Activated CD4-positive, CD25-positive, alpha-beta regulatory T cell treated with anti-CD3 and anti-CD28 coated beads, Interleukin-2, amount 50 U/mL, for 16 hours (primary cell): ENCODE results near the gene S100A16.
"Not testable (repeated sequence)": the region's sequence is repeated elsewhere in the genome, so short reads cannot be mapped to it uniquely, and the experiment has no call there.

Experiments
- DNase-seq: peaks from one replicate; pipeline ENCODE4 v3.0.0-alpha.2; 2020; ENCODE audit warnings: low read depth, low spot score

S100A16 gene

DNA sequence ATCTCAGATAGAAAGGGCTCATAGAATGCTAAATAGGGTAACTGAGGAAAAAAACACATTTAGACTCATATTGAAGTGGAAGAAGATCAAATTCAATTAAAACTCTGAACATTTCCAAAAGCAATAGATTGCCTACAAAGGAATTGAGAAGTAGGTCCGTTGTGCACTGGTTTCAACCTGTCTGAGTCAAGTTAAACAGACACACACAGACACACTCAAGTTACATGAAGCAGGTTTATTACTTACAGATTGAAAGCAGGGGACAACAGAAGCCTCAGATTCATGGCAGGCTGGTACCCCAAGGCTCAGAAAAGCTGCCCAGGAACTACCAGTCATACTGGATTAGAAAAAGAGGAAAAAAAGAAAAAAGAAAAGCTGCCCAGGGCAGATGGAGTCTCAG lies 26.6 kb downstream of the S100A16 start:
- DNase-seq, result no peak

DNA sequence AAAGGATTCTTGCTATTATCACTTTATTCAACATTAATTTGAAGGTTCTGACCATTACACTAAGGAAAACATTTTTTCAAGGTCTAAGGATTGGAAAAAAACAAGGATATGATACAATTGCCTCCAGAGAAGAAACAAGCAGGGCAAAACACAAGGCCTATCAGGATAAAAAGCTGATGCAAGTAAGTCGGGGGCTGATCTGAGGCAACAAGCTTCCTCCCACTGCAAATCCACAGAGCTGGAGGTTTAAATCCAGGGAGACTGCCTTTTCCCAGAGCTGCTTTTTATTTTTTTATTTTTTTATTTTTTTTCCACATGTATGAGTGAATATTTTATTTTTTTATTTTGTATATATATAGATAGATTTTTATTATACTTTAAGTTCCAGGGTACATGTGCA lies 27.9 kb downstream of the S100A16 start:
- DNase-seq, result no peak

DNA sequence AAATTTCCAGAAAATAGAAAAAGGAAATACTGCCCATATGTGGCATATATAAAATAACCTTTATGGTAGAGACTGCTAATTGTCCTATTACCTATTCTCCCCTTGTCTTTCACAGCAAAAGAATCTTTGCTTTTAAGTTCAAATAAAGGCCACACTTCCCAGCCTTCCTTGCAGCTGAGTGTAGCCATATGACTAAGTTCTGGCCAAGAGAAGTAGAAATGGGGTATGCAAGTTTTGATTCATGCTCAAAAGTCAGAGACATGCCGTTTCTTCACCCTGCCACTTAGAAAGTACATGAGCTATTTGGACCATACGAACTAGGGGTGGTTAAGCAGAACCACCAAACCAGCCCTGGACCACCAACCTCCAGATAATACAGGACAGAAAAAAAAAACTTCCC lies 29.0 kb downstream of the S100A16 start:
- no peak for DNase-seq

DNA sequence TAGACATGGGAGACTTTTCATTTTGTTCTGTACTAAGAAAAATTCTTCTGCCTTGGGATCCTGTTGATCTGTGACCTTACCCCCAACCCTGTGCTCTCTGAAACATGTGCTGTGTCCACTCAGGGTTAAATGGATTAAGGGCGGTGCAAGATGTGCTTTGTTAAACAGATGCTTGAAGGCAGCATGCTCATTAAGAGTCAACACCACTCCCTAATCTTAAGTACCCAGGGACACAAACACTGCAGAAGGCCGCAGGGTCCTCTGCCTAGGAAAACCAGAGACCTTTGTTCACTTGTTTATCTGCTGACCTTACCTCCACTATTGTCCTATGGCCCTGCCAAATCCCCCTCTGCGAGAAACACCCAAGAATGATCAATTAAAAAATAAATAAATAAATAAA lies 29.4 kb downstream of the S100A16 start:
- DNase-seq, result not testable (repeated sequence)

DNA sequence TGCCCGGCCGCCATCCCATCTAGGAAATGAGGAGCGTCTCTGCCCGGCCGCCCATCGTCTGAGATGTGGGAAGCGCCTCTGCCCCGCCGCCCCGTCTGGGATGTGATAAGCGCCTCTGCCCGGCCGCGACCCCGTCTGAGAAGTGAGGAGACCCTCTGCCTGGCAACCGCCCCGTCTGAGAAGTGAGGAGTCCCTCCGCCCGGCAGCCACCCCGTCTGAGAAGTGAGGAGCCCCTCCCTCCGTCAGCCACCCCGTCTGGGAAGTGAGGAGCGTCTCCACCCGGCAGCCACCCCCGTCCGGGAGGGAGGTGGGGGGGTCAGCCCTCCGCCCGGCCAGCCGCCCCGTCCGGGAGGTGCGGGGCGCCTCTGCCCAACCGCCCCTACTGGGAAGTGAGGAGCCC lies 30.1 kb downstream of the S100A16 start:
- not testable (repeated sequence) for DNase-seq

DNA sequence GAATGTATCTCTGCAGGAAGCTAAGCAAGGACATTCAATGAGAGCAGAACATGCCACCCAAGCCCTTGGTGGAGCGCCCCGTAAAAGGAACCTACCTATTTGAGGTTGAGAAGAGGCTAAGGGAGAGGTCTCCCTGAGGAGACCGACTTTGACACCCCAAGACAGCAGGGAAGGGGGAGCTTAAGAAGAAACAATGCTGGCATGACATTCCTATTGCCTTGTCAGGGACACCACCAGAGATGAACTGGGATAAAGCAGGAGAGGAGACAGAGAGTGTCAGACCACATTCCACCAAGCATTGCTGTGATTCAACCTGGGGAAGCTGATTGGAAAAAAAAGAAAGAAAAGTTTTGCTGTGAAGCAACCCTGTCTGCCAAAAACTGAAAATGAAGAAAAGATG lies 34.0 kb downstream of the S100A16 start:
- no peak for DNase-seq

DNA sequence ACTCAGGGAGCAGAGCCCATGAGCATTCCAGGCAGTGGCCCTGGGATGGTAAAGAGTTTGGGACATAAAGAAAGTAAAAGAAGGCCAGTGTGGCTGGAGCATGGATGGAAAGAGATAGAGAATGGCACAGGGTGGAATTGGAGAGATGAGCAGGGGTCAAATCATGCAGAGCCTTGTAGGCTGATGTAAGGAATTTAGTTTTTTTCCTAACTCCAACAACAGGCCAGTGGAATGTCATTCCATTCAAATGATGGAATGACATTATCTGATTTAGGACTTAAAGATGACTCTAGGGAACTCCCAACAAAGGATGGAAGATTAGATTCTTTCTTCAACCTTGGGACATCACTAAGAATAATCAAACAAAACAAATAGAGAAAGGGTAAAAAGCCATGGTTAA lies 34.4 kb downstream of the S100A16 start:
- no peak for DNase-seq

DNA sequence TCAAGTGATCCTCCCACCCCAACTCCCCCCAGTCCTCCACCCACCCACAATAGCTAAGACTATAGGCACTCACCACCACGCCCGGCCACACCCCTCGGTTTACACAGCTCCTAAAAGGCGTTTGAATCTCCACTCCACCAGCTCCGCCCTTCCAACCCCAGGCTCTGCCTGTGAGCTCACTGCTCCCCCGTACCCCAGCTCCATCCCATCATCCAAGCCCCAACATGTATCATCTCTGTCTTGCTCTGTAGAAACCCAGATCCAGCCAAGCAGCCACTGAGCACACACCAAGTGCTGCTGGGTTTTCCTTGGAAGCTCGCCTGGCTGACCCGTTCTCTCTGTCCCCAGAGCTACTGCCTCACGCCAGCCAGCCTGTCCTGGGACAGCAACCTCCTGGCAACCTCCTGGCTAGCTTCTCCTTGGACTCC lies 35.3 kb downstream of the S100A16 start:
- DNase-seq, result no peak

DNA sequence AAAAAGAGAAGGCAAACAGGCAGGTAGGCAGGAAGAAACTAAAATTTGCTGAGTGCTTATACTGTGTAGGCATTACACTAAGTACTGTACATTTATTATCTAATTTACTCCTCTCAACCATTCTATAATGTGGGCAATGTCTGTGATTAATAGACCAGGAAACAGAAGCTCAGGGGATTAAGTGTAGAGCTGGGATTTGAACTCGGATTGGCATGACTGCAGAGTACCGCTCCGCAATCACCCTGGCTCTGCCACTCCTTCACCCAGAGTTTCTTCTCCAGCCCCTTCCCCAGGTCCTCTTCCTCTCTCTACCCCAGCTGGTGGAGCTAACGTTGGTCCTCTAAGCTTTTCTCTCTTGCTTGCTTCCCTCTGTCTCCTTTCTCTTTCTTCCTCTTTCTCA lies 35.8 kb downstream of the S100A16 start:
- no peak for DNase-seq

DNA sequence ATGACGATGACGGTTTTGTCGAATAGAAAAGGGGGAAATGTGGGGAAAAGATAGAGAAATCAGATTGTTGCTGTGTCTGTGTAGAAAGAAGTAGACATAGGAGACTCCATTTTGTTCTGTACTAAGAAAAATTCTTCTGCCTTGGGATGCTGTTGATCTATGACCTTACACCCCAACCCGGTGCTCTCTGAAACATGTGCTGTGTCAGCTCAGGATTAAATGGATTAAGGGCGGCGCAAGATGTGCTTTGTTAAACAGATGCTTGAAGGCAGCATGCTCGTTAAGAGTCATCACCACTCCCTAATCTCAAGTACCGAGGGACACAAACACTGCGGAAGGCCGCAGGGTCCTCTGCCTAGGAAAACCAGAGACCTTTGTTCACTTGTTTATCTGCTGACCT lies 37.4 kb downstream of the S100A16 start:
- DNase-seq, result not testable (repeated sequence)

DNA sequence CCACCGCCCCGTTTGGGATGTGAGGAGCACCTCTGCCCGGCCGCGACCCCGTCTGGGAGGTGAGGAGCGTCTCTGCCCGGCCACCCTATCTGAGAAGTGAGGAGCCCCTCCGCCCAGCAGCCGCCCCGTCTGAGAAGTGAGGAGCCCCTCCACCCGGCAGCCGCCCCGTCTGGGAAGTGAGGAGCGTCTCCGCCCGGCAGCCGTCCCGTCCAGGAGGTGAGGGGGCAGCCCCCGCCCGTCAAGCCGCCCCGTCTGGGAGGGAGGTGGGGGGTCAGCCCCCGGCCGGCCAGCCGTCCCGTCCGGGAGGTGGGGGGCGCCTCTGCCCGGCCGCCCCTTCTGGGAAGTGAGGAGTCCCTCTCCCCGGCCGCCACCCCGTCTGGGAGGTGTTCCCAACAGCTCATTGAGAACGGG lies 37.9 kb downstream of the S100A16 start:
- DNase-seq, result not testable (repeated sequence)

DNA sequence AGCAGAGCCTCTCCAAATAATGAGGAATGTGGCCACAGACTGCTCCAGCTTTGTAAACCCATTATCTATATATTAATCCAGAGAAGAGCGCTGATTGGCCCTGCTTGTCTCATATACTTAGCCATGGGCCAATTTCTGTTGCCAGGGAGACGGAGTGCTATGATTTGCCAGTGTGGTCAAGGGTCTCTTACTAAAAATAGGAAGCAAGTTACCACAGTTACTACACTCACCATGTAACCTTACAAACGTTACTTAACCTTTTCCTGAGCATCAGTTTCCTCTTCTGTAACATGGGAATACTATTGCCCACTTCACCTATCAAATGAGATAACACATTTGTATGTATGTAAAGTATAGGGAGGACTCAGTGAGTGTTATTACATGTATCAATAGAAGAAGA lies 39.6 kb downstream of the S100A16 start:
- DNase-seq, result no peak

DNA sequence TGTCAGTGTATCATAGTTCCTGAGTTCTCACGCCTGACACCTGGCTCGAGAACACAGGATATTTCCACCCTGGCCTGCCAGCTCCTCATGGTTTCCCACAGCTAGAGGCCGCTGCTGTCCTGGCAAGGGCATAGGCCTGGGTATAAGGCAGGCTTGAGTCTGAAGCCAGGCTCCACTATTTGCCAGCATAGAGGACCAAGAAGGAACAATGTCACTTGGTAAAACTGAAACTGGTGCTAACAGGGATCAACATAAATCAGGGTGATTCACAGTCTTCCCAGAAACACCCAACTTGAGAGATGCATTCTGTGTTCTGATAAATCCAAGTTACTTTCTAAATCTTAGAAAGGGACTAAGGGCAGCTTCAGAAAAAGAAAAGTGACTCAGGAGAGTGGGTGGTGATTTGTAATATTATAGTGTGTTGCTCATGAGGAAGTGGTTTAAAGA lies 40.3 kb downstream of the S100A16 start:
- no peak for DNase-seq

DNA sequence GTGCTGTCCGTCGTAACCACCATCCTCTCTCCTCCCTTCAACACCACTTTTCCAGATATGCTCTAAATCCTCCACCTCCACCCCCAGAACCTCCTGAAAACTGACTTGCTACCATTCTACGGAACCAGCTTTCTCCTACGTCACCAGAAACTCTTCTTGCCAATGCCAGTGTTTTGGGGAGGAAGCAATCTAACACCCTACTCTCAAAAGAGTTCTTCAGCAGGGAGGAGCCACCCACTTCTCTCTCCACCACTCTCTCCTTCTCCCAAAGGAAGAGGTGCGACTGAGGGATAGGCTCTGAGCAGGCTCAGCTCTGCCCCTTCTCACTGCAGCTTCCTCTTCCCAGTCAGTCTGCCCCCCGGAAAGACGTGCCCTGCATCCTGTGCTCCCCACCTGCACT lies 41.2 kb downstream of the S100A16 start:
- DNase-seq, result no peak

DNA sequence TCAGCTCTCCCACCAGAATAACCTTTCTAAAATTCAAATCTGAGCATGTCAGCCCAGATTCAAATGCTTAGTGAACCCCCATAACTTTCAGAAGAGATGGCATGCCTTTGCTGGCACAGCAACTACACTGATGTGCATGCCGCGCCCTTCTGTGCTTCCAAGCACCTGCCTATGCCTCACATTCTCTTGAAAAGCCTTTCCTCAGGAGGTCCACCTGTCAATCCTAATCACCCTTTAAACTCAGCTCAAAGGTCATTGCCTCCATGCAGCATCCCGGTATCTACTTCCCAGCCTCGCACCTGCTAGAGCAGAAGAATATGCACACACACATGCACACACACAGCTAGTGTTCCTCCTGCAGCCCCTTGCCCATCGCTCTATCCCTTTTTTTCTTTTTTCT lies 42.1 kb downstream of the S100A16 start:
- DNase-seq, result no peak

DNA sequence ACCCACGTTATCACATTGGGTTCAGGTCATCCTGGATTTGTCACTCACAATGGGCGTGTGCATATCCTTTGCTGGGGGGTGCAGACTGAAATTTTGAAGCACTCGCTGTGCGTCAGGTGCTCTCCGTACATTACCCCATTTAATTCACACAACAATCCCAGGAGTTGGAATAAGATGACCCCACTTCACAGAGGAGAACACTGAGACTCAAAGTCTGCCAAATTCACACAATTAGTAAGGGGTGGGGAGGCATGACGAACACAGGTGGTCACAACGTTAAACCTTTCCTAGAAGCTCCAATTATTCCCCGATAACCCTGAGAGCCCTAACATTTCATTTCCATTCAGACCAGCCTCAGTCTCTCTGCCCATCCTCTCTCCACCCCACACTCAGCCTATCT lies 43.5 kb downstream of the S100A16 start:
- no peak for DNase-seq

DNA sequence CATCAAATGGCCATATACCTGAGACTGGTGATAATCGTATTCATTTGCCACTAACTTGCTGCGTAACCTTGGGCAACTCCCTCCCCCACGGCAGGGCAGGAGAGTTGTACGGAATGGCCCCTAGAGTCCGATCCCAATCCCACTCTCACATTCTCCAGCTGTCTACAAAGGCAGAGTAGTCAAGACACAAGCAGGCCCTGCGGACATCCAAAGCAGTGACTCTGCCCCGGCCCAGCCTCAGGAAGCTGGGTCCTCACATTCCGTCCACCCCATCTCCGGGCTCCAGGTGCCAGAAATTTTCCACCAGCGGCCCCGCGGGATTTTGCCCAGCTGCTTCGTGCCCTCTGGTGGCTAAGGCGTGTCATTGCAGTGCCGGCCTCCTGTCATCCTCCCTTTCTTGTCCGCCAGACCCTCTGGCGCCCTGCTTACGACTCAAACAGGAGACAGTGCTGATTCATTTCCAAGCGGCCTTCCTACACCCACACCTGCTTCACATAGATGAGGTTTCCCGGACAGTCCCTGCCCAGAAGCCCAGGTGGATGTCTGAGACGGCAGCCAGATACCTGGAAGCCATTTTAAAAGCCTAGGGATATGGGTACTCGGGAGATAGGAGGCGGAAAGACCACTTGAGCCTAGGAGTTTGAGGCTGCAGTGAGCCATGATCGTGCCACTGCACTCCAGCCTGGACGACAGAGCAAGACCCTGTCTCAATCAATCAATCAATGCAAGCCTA lies 44.4 kb downstream of the S100A16 start:
- DNase-seq, result peak; percentile 57

DNA sequence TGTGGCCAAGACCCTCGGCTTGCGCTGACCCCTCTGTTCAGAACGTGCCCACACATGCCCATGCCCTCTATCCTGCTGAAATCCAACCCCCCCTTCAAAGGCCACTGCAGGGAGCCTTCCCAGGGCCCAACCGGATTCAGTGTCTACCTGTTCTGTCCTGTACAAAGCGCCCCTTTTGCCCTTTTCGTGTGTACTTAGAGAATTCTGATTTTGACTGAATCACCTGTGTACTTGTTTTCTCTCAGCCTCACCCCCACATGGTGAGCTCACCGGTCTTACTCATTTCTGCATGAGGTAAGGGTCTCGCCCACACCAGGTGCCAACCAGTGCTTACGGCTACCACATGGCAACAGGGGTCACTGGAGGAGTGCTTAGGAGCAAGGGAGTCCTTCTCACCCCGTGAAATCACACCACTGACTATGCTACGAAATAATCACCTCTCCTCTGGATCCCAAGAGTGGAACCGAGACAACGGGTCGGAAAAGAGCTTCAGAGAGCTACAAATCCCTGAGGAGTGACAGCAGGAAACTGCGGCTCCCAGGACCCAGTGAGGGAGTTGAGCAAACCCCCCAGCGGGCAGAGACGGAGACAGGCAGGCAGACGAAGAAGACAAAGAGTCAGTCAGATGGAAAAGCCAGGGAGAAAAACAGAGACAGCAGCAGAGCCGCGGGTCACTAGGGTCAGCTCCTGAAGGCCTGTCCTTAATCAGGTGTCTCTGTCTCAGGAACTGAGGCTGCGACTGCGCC lies 45.1 kb downstream of the S100A16 start:
- no peak for DNase-seq

DNA sequence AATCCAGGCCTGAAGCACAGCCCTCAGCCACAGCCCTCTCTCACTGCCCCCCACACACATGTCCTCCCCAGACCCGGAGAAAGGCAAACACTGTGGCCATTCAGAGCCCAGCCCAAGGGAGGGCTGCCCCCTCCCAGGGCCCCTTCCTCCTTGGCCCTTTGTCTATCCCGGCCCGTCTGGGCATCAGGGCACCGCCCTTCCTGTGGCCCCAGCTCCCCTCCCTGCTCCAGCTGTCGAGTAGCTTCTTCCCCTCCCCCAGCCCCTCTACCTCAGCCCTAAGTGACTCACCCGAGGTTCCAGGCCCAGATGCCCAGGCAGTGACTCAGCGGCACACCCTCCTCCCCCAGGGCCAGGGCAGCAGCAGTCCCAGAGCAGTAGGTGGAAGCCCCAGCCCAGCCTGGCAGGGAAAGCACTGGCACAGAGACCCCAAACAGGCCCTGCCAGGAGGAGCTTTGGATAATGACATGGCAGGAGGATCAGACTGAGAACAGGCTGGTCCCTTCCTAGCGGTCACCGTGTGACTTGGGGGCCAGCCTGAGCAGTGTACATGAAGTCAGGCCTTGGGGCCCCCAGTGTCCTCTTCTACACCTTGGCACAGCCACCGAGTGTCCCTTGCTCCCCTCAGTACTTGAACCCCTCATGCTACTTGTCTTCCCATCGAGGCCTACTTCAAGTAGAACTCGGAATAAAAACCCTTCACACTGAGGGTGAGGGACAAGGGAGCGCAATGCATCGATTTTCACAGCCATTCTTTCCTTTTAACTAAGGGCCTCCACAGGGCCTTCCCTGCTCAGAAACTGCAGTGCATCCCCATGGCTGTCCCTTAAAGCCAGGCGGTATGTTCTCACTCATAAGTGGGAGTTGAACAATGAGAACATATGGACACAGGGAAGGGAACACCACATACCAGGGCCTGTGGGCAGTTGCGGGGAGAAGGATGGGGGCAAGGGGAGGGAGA lies 46.2 kb downstream of the S100A16 start:
- DNase-seq, result peak; percentile 52

DNA sequence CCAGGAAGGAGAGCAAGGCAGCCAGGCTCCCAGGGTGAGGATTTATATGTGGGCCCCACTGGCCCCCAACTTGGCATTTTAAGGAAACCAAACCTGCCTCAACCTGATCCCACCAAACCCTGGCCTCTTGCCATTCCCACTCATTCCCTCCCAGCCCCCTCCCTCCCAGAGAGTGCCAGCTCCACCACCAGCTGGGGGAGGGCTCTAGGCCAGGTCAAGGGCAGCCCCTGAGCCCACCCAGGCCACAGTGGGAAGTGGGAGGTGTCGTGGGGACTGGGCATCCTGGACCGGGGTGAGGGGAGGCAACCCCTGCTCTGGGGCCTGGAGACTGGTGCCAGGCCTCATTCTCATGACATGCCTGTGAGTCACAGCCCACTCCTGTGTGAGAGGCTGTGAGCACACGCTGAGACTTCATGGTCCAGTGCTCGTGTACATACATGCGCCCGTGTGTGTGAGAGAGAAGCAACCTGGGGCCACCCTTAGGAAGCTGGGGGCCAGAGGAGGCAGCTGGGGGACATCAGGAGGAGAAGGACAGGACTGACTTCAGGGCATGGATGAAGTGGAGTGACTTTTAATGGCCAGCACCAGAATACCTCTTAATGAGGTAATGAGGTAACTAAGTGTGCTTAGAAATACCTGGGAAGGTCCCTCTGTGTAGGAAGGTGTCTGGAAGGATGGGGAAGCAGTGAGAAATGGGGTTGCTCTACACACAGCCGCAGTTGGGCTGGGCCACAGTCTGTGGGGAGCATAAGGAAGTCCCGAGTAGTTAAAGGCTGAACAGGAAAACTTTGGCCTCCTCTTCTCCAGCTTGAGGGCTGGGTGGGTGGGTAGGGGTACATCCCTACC lies 47.2 kb downstream of the S100A16 start, which contains the start of gene S100A2:
Gene S100A2, minus strand, starts transcription at position 316 of the 846 bp plus-strand sequence. CDS start 1,967 bp downstream, outside the sequence.
- DNase-seq, result no peak

DNA sequence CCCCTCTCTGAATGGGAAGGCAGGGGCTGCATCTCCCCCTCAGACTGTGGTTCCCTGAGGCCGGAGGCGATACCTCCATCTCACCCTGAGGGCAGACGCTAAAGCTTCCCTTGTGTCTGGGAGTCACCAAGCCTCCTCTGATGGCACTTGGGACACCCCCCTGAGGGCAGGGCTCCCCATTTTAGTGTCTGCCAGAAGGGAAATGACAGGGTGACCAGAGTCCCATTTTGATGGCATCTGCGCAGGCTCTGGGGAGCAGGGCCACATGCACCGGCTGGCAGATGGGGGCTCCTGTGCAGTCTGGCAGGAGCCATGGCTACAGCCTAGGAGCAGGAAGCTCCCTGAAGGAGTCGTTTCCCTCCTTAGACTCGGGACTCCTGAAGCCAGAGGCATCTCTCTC lies 48.9 kb downstream of the S100A16 start:
- DNase-seq, result no peak
